ENCODE results near the gene ZFPM1. TPM values are rescaled to one million over a fixed set of nuclear protein-coding genes. Genes with fewer than 3 reads are reported as not detected.

The ZFPM1 gene
- total and polyA plus RNA-seq, 10 donors, result 2.3 to 25.3 (median 8.9) TPM

DNA sequence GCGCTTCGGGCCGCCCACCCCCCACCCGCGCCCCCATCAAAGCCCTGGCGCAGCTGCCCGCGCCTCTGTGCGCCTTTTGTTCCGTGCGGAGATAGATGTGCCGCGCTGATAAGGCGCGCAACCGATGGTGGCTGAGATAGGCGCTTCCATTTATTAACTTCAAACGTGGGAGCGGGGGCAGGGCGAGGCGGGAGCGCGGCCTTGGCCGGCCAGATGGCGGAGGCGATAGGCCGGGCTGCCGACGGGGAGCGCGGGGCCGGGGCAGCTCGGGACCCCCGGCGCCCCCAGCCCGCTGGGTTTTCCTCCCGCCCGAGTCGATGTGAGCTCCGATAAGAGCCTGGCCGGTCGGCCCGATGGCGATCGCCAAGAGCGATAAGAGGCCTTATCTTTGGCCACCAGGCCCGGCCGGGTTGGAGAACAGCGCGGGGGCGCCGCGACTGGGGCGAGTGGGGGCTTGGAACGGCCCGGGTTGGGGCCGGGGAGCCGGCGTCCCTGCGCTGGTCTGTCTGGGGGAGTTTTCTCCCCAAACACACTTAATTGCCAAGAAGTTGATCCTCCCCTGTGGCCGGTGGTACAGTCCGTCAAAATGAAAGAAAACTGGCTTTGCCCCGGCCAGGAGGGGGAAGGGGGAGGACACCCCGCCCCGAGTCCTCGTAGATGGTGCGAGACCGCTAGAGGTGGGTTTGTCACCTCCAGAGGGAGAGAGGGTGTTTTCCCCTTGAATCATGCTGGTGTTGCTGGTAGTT is 2.7 kb downstream of the ZFPM1 start:
- Histone ChIP-seq H3K27ac (peak overlapping the region; percentile 72 to 92 (median 84)), H3K9me3 (no peaks in the 10 kb centered on the region), H3K4me3 (peak overlapping the region; percentile 61 to 89 (median 66)), H3K27me3 (replicated peaks in 1 of 7) (peaks cover 0 to 43% (median 0%) of the 10 kb centered on the region in 7 donors), H3K36me3 (no peaks in the 10 kb centered on the region), H3K4me1 (peaks cover 30 to 91% (median 77%) of the 10 kb centered on the region in 6 donors)
- intact Hi-C loops (cut with DNase I; ENCODE audit: low total_unique reads), result no loop called here
- peak; percentile 89 for DNase-seq
- WGBS, 5 donors, result 0 to 3% (median 1%) methylated on average over 9 to 68 of the region's 68 CpGs
- no peak for TF ChIP-seq POLR2A (IDR thresholded peaks at IDR 0.05)
- TF ChIP-seq, protein P1, sequence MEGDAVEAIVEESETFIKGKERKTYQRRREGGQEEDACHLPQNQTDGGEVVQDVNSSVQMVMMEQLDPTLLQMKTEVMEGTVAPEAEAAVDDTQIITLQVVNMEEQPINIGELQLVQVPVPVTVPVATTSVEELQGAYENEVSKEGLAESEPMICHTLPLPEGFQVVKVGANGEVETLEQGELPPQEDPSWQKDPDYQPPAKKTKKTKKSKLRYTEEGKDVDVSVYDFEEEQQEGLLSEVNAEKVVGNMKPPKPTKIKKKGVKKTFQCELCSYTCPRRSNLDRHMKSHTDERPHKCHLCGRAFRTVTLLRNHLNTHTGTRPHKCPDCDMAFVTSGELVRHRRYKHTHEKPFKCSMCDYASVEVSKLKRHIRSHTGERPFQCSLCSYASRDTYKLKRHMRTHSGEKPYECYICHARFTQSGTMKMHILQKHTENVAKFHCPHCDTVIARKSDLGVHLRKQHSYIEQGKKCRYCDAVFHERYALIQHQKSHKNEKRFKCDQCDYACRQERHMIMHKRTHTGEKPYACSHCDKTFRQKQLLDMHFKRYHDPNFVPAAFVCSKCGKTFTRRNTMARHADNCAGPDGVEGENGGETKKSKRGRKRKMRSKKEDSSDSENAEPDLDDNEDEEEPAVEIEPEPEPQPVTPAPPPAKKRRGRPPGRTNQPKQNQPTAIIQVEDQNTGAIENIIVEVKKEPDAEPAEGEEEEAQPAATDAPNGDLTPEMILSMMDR (IDR thresholded peaks at IDR 0.05 in 8 of 11, conservative IDR thresholded peaks at IDR 0.05 in 3 of 11), result peak in 1 of 11 experiments; percentile 4
- TF ChIP-seq POLR2AphosphoS5 (IDR thresholded peaks at IDR 0.05), result peak; percentile 40 to 47 (median 46)

DNA sequence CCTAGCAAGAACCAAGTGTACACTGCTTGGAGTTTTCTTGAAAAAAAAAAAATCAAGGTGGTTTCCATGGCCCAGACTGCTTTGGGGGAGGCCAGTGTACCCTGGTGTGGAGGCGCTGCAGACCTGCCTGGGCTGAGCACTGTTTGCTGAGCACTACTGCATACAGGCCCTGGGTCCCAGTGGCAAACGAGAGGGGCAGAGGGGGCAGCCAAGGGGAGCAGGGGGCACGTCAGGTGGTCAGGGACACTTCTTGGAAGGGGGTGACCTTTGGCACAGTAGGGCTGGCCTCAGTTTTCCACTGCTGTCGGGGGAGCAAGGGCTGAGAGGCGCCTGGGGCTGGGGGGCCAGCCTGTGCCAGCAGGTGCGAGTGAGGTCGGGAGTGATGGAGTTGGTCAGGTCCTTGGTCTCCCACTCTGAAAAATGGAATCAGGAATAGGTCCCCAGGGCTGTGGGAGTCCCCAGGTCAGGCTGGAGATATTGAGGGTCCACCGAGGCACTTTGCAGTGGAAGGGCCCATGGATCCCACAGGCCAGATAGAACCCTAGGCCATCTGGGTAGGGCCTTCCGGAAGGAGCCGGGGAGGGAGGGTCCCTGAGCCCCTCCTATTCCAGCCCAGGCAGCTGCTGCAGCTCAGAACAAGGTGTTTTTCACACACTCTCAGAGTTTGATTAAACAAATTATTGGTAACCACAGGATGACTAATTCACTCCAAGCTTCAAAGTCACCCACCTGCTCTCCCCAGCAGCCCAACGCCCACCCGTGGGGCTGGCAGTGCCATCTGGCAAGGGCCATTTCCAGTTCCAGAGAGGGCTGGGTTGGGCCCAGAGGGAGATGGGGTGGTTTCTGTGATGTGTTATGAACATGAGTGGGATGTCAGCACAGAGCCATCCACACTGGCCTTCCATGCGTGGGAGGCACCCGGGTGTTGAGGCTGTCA is 3.5 kb downstream of the ZFPM1 start:
- 58 to 68% (median 59%) methylated on average over 9 to 14 of the region's 14 CpGs for WGBS, 5 donors
- H3K36me3 ChIP-seq, result no peaks in the 10 kb centered on the region
- TF ChIP-seq POLR2AphosphoS5 (IDR thresholded peaks at IDR 0.05) (peak in 2 of 3 donors; percentile 18 to 49), POLR2A (IDR thresholded peaks at IDR 0.05) (no peak)
- TF ChIP-seq, protein P1 (IDR thresholded peaks at IDR 0.05 in 8 of 11, conservative IDR thresholded peaks at IDR 0.05 in 3 of 11), result no peak
- intact Hi-C loops (cut with DNase I; ENCODE audit: low total_unique reads), result no loop called here
- peak overlapping the region; percentile 15 to 92 (median 84) for H3K27ac ChIP-seq
- H3K4me1 ChIP-seq, result peaks cover 35 to 91% (median 79%) of the 10 kb centered on the region in 6 donors
- DNase-seq, result no peak
- H3K27me3 ChIP-seq (replicated peaks in 1 of 7), result peaks cover 0 to 43% (median 0%) of the 10 kb centered on the region in 7 donors
- H3K4me3 ChIP-seq, result peak overlapping the region; percentile 61 to 89 (median 66)
- no peaks in the 10 kb centered on the region for H3K9me3 ChIP-seq

DNA sequence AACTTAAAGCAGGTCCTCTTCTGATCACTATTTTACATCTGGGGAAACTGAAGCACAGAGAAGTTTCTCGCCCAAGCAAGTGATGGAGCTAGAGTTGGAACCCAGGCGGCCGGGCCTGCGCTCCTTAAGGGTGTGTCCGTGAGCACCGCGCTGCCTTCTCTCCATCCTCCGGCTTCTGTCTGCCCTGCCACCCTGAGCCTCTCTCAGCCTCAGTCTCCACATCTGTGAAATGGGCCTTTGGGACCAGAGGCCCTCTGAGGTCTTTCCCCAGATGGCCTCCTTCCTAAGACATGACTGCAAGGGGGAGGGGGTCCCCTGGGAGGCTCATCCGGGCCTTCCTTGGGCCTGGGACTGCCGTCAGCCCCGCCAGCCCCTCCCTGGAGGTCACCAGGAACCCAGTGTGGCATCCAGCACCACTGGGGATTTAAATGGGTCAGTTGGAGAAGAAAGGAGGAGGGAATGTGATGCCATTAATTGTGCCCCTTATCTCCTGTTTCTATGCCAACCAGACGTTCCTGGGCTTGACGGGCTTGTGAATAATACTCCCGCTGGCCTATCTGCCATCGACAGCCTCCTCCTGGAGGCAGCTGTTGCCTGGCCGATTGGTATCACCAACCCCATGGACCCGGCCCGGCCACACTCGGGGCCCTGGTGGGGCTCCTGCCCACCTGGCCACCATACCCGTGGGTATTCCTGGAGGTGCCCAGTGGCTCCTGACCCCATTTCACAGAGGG is 5.1 kb downstream of the ZFPM1 start:
- peak overlapping the region in 4 of 8 donors; percentile 84 to 92 (median 88) for H3K27ac ChIP-seq
- no peak overlapping the region for H3K4me3 ChIP-seq
- no peaks in the 10 kb centered on the region for H3K9me3 ChIP-seq
- DNase-seq, result no peak
- 81 to 88% (median 87%) methylated on average over 12 to 20 of the region's 20 CpGs for WGBS, 5 donors
- TF ChIP-seq, protein P1 (IDR thresholded peaks at IDR 0.05 in 8 of 11, conservative IDR thresholded peaks at IDR 0.05 in 3 of 11), result no peak
- TF ChIP-seq POLR2AphosphoS5 (IDR thresholded peaks at IDR 0.05), result no peak
- no peak for TF ChIP-seq POLR2A (IDR thresholded peaks at IDR 0.05)
- peaks cover 41 to 96% (median 84%) of the 10 kb centered on the region in 6 donors for H3K4me1 ChIP-seq
- no peaks in the 10 kb centered on the region for H3K36me3 ChIP-seq
- intact Hi-C loops (cut with DNase I; ENCODE audit: low total_unique reads), result no loop called here
- peaks cover 0 to 33% (median 0%) of the 10 kb centered on the region in 7 donors for H3K27me3 ChIP-seq (replicated peaks in 1 of 7)
